ENCODE results near the gene CCL8. TPM values are rescaled to one million over a fixed set of nuclear protein-coding genes. Genes with fewer than 3 reads are reported as not detected.

CCL8 gene
- polyA plus RNA-seq, 1 experiment, result 0.06 TPM

GRCh38 chr17:34366529-34367107 is 47.4 kb downstream of the CCL8 start:
- no peak for TF ChIP-seq CTCF (IDR thresholded peaks at IDR 0.05; ENCODE audit: low read depth, low read length)
- DNase-seq (ENCODE audit: low read depth, low spot score), result no peak
- peaks cover 14% of the 10 kb centered on the region for H3K27me3 ChIP-seq (ENCODE audit: control insufficient read depth, insufficient read depth, low read length)
- ChIA-PET CTCF (interaction anchor here (5.8 kb wide), 1 partner anchor 166 kb away, joined by 31 read pairs; no protein-coding TSS in a partner anchor), POLR2A (no interaction called here)
- H3K27ac ChIP-seq (ENCODE audit: low read depth, low read length), result no peak overlapping the region
- no peaks in the 10 kb centered on the region for H3K9me3 ChIP-seq (ENCODE audit: control insufficient read depth, insufficient read depth, low read length)
- no peak overlapping the region for H3K4me3 ChIP-seq (ENCODE audit: low read depth, low read length)

DNA sequence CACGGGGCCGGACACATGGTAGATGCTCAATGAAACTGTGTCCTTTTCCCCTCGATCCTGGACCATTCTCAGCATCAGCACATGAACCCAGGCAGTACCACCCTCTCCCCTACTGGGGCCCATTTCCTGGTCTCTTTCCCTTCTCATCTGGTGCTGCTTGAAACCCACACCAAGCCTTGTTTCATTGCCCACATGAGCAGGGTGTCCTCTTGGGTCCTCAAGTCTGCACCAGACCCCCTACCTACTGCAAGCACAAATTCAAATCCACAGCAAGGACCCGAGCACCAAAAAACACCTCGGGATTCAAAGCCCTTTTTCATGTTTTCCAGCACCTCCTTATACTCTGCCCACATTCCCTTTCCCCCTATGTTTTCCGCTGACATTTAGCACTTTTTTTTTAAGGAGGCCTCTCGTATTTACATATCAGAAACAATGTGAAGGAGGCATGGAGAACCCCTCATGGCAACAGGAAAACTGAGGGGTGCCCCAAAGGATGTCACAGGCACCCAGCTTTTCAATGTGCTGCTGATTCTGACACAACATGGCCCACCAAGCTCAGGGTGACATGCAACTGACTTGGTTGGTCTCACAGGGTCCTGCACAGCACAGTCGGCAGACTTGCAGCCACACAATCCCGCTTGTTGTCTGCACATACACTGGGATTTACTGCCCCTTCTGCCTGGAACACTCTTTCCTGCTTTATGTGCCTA is 48.4 kb downstream of the CCL8 start:
- POLR2A ChIA-PET, result no interaction called here

DNA sequence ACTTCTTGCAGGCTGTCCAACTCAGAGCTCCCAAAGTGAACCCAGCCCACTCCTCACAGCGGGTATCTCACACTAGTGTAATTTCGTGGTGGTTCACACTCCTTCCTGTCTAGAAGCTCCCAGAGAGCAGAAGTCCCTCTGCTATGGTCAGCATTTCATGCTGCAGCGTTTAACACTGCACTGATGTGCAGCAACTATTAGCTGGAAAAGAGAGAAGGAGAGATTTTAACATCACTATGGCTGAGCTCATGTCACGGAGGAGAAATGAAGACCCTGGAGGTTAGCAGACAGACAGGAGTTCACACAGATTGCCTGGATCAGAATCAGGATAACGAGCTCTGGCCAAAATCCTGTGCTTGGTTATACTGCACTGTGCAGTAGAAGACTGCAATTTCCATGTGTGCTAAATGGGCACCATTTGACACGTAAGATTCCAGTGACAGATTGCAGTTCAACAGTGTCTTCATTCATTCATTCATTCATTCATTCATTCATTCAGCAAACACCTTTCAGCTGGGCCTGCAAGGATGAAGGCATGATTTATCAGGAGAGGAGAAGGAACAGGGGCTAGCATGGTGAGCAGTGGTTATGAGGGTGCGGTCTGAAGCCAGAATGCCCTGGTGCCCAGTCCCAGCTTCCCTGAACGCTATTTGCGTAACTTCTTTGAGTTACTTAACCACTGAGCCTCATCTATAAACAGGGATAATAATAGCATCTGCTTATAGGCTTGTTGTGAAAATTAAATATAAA is 49.1 kb downstream of the CCL8 start:
- Histone ChIP-seq H3K27ac (ENCODE audit: low read depth, low read length) (no peak overlapping the region), H3K27me3 (ENCODE audit: control insufficient read depth, insufficient read depth, low read length) (peaks cover 6% of the 10 kb centered on the region), H3K4me3 (ENCODE audit: low read depth, low read length) (no peak overlapping the region), H3K9me3 (ENCODE audit: control insufficient read depth, insufficient read depth, low read length) (no peaks in the 10 kb centered on the region)
- CTCF ChIA-PET, result interaction anchor here (0.9 to 5.8 kb wide), 3 partner anchors 10 to 752 kb away, joined by 3 to 31 read pairs (median 3); no protein-coding TSS in a partner anchor
- POLR2A ChIA-PET, result no interaction called here
- TF ChIP-seq CTCF (IDR thresholded peaks at IDR 0.05; ENCODE audit: low read depth, low read length), result no peak
- no peak for DNase-seq (ENCODE audit: low read depth, low spot score)

More for the DNA sequence above, 48.4 kb downstream of the CCL8 start:
- DNase-seq (ENCODE audit: low read depth, low spot score), result no peak
- TF ChIP-seq CTCF (IDR thresholded peaks at IDR 0.05; ENCODE audit: low read depth, low read length), result no peak
- Histone ChIP-seq H3K27ac (ENCODE audit: low read depth, low read length) (no peak overlapping the region), H3K27me3 (ENCODE audit: control insufficient read depth, insufficient read depth, low read length) (peaks cover 10% of the 10 kb centered on the region), H3K9me3 (ENCODE audit: control insufficient read depth, insufficient read depth, low read length) (no peaks in the 10 kb centered on the region), H3K4me3 (ENCODE audit: low read depth, low read length) (no peak overlapping the region)
- CTCF ChIA-PET, result interaction anchor here (5.8 kb wide), 1 partner anchor 167 kb away, joined by 31 read pairs; no protein-coding TSS in a partner anchor

- ChIA-PET POLR2A (no interaction called here), CTCF (interaction anchor here (0.9 to 5.8 kb wide), 4 partner anchors 8 to 751 kb away, joined by 3 to 34 read pairs (median 17); no protein-coding TSS in a partner anchor)
- TF ChIP-seq CTCF (IDR thresholded peaks at IDR 0.05; ENCODE audit: low read depth, low read length), result no peak
- Histone ChIP-seq H3K4me3 (ENCODE audit: low read depth, low read length) (no peak overlapping the region), H3K27ac (ENCODE audit: low read depth, low read length) (no peak overlapping the region), H3K9me3 (ENCODE audit: control insufficient read depth, insufficient read depth, low read length) (no peaks in the 10 kb centered on the region), H3K27me3 (ENCODE audit: control insufficient read depth, insufficient read depth, low read length) (peaks cover 6% of the 10 kb centered on the region)
- DNase-seq (ENCODE audit: low read depth, low spot score), result no peak
These were observed 49.8 kb downstream of the CCL8 start for GRCh38 chr17:34368946-34369500.
